Measurements from ENCODE around the gene TFDP1. TPM values are rescaled to one million over a fixed set of nuclear protein-coding genes. Genes with fewer than 3 reads are reported as not detected.

Gene TFDP1
- total and polyA plus RNA-seq, 2 donors (not counting 1 experiment from before 2014, with no cell fraction given), result 44.8 to 115 TPM

- H3K4me2 ChIP-seq (ENCODE audit: extremely low read depth, insufficient read depth, low read length), result no peak overlapping the region
- no peak for TF ChIP-seq CTCF (conservative IDR thresholded peaks at IDR 0.05 in 1 of 2, IDR thresholded peaks at IDR 0.05 in 1 of 2; ENCODE audit: low read depth in 1 of 2, low read length in 2 of 2)
- TF ChIP-seq EZH2 (IDR thresholded peaks at IDR 0.05; ENCODE audit: low read length, missing control alignments), result no peak
- no peak overlapping the region for H2AFZ ChIP-seq (ENCODE audit: low read length)
- H3K79me2 ChIP-seq (ENCODE audit: control insufficient read depth, insufficient read depth, low read length), result peaks cover 87% of the 10 kb centered on the region
- H3K4me1 ChIP-seq (ENCODE audit: control insufficient read depth, extremely low read depth, insufficient read depth, low read length), result no peaks in the 10 kb centered on the region
- no peak overlapping the region for H3K4me3 ChIP-seq (replicated peaks in 1 of 4; ENCODE audit: control extremely low read depth in 1 of 4, insufficient read depth in 1 of 4, low read depth in 3 of 4, low read length in 4 of 4)
- no peaks in the 10 kb centered on the region for H4K20me1 ChIP-seq (ENCODE audit: control insufficient read depth, extremely low read depth, insufficient read depth, low read length)
- no peaks in the 10 kb centered on the region for H3K9me3 ChIP-seq (ENCODE audit: control insufficient read depth, insufficient read depth, low read depth, low read length)
- H3K9ac ChIP-seq (ENCODE audit: insufficient read depth, low read length), result no peak overlapping the region
- H3K36me3 ChIP-seq (ENCODE audit: control insufficient read depth, insufficient read depth, low read length), result peaks cover 30% of the 10 kb centered on the region
- no peak for DNase-seq (ENCODE audit: low read depth in 2 of 2)
- H3K27me3 ChIP-seq (ENCODE audit: control insufficient read depth, insufficient read depth, low read length), result no peaks in the 10 kb centered on the region
- H3K27ac ChIP-seq (ENCODE audit: insufficient read depth, low read length), result no peak overlapping the region
Measured at GRCh38 chr13:113609616-113610015, 25.1 kb downstream of the TFDP1 start.

GRCh38 chr13:113610266-113610665 is 25.7 kb downstream of the TFDP1 start:
- peaks cover 30% of the 10 kb centered on the region for H3K36me3 ChIP-seq (ENCODE audit: control insufficient read depth, insufficient read depth, low read length)
- H2AFZ ChIP-seq (ENCODE audit: low read length), result no peak overlapping the region
- H3K27ac ChIP-seq (ENCODE audit: insufficient read depth, low read length), result no peak overlapping the region
- H4K20me1 ChIP-seq (ENCODE audit: control insufficient read depth, extremely low read depth, insufficient read depth, low read length), result no peaks in the 10 kb centered on the region
- H3K4me3 ChIP-seq (replicated peaks in 1 of 4; ENCODE audit: control extremely low read depth in 1 of 4, insufficient read depth in 1 of 4, low read depth in 3 of 4, low read length in 4 of 4), result no peak overlapping the region
- no peak overlapping the region for H3K4me2 ChIP-seq (ENCODE audit: extremely low read depth, insufficient read depth, low read length)
- no peak for TF ChIP-seq EZH2 (IDR thresholded peaks at IDR 0.05; ENCODE audit: low read length, missing control alignments)
- no peak for TF ChIP-seq CTCF (conservative IDR thresholded peaks at IDR 0.05 in 1 of 2, IDR thresholded peaks at IDR 0.05 in 1 of 2; ENCODE audit: low read depth in 1 of 2, low read length in 2 of 2)
- H3K79me2 ChIP-seq (ENCODE audit: control insufficient read depth, insufficient read depth, low read length), result peaks cover 87% of the 10 kb centered on the region
- H3K4me1 ChIP-seq (ENCODE audit: control insufficient read depth, extremely low read depth, insufficient read depth, low read length), result no peaks in the 10 kb centered on the region
- no peak for DNase-seq (ENCODE audit: low read depth in 2 of 2)
- H3K27me3 ChIP-seq (ENCODE audit: control insufficient read depth, insufficient read depth, low read length), result no peaks in the 10 kb centered on the region
- no peak overlapping the region for H3K9ac ChIP-seq (ENCODE audit: insufficient read depth, low read length)
- H3K9me3 ChIP-seq (ENCODE audit: control insufficient read depth, insufficient read depth, low read depth, low read length), result no peaks in the 10 kb centered on the region

- no peak overlapping the region for H3K4me3 ChIP-seq (replicated peaks in 1 of 4; ENCODE audit: control extremely low read depth in 1 of 4, insufficient read depth in 1 of 4, low read depth in 3 of 4, low read length in 4 of 4)
- DNase-seq (ENCODE audit: low read depth in 2 of 2), result no peak
- H3K27ac ChIP-seq (ENCODE audit: insufficient read depth, low read length), result no peak overlapping the region
- no peaks in the 10 kb centered on the region for H4K20me1 ChIP-seq (ENCODE audit: control insufficient read depth, extremely low read depth, insufficient read depth, low read length)
- H3K4me1 ChIP-seq (ENCODE audit: control insufficient read depth, extremely low read depth, insufficient read depth, low read length), result no peaks in the 10 kb centered on the region
- no peak overlapping the region for H3K4me2 ChIP-seq (ENCODE audit: extremely low read depth, insufficient read depth, low read length)
- H2AFZ ChIP-seq (ENCODE audit: low read length), result no peak overlapping the region
- H3K9me3 ChIP-seq (ENCODE audit: control insufficient read depth, insufficient read depth, low read depth, low read length), result no peaks in the 10 kb centered on the region
- no peaks in the 10 kb centered on the region for H3K27me3 ChIP-seq (ENCODE audit: control insufficient read depth, insufficient read depth, low read length)
- no peak for TF ChIP-seq EZH2 (IDR thresholded peaks at IDR 0.05; ENCODE audit: low read length, missing control alignments)
- TF ChIP-seq CTCF (conservative IDR thresholded peaks at IDR 0.05 in 1 of 2, IDR thresholded peaks at IDR 0.05 in 1 of 2; ENCODE audit: low read depth in 1 of 2, low read length in 2 of 2), result no peak
- no peak overlapping the region for H3K9ac ChIP-seq (ENCODE audit: insufficient read depth, low read length)
- peaks cover 83% of the 10 kb centered on the region for H3K79me2 ChIP-seq (ENCODE audit: control insufficient read depth, insufficient read depth, low read length)
- H3K36me3 ChIP-seq (ENCODE audit: control insufficient read depth, insufficient read depth, low read length), result peaks cover 26% of the 10 kb centered on the region
Measured at GRCh38 chr13:113611996-113612395, 27.4 kb downstream of the TFDP1 start.

All from fibroblast of lung (primary cell).